NCI-H2196 treated with DMSO at 0.1 percent for 48 hours (cell line): Measurements from ENCODE around the gene RPL10.
"Not testable (repeated sequence)": the region's sequence is repeated elsewhere in the genome, so short reads cannot be mapped to it uniquely, and the experiment has no call there.

Source experiments
- DNase-seq: peaks from one replicate; lab custom pipeline; 2025; ENCODE audit not compliant: unreplicated experiment; lab: John Stamatoyannopoulos, UW

Gene RPL10

DNA sequence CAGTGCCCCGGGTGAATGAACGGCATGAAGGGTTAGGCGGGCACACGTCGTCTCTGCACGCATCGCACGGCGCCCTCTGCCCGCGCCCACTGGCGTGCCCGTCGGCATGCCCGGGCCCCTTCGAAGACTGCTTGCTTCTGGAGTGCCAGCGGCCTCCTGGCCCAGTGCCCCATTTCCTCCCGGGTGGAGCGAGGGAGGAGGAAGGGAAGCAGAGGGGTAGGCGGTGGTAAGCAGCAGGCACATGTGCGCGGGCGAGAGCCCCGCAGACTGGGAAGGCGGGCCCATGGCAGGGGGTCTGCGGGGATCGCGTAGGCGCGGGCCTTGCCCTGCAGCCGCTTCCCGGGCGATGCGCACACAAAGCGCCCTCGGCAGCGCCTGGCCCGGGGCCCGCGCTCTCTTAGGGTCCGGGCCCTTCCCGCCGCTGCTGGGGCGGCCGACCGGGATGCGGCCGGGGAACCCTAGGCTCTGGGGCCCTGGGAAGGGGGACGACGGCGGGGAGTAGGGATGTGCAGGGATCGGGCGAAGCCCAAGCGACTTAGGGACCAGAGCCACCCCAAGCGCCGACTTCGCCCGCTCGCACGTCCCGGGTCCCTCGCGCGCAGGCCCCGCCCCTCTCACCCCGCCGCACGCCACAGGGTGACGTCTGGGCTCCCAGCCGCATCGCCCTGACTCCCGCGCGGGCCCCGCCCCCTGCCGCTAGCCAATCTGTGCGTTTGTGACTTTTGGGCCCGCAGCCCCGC lies 19.9 kb upstream of the RPL10 start:
- peak; percentile 32 for DNase-seq

DNA sequence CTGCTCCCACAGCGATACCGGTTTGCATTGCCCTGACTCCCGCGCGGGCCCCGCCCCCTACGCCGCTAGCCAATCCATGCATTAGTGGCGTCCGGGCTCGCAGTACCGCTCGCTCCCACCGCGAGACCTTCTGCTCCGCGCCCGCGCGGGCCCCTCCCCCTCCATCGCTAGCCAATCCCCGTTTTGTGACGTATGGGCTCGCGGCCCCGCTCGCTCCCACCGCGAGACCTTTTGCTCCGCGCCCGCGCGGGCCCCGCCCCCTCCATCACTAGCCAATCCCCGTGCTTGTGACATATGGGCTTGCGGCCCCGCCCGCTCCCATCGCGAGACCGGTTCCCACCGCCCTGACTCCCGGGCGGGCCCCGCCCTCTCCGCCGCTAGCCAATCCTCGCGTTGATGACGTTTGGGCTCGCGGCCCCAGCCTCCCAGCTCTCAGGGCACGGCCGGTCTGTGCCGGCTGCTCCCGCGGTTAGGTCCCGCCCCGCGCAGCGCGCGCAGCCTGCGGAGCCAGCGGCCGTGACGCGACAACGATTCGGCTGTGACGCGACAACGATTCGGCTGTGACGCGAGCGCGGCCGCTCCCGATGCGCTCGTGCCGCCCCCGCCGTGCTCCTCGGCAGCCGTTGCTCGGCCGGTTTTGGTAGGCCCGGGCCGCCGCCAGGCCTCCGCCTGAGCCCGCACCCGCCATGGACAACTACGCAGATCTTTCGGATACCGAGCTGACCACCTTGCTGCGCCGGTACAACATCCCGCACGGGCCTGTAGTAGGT lies 19.2 kb upstream of the RPL10 start, which contains the start of gene EMD:
TSS of gene EMD (plus strand) at position 497 of the 770 bp plus-strand sequence. CDS start at position 687, 190 bp downstream.
- DNase-seq, result peak; percentile 96

DNA sequence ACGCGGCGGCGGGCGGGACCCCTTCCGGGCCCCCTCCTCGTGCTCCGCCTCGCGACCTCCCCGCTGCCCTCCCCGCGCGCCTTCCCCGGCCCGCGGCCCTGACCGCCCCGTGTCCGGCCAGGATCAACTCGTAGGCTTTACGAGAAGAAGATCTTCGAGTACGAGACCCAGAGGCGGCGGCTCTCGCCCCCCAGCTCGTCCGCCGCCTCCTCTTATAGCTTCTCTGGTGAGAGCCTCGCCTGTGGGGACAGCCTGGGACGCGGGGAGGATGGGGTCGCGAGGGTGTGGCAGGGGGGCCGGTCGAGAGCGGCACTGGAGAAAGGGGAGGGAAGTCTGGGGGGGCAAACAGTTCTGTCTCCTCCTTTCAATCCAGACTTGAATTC lies 18.6 kb upstream of the RPL10 start:
- no peak for DNase-seq

DNA sequence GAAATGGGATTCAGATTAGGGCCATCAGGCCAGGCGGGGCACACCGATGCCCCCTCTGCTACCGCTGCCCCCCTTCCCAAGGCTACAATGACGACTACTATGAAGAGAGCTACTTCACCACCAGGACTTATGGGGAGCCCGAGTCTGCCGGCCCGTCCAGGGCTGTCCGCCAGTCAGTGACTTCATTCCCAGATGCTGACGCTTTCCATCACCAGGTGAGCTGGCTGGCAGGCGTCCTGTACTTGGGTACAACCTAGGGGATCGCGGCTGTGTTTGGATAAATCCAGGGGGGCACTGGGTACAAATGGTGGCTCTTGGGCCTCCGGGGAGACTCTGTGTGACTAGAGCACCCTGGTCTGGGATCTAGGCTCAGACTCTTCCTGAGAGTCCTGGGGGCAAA lies 18.0 kb upstream of the RPL10 start:
- DNase-seq, result no peak

DNA sequence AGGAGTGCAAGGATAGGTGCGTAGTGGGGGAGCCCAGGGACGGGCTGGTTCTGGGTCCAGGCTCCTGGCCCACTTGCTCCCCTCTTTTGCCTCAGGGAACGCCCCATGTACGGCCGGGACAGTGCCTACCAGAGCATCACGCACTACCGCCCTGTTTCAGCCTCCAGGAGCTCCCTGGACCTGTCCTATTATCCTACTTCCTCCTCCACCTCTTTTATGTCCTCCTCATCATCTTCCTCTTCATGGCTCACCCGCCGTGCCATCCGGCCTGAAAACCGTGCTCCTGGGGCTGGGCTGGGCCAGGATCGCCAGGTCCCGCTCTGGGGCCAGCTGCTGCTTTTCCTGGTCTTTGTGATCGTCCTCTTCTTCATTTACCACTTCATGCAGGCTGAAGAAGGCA lies 17.4 kb upstream of the RPL10 start:
- DNase-seq, result no peak

DNA sequence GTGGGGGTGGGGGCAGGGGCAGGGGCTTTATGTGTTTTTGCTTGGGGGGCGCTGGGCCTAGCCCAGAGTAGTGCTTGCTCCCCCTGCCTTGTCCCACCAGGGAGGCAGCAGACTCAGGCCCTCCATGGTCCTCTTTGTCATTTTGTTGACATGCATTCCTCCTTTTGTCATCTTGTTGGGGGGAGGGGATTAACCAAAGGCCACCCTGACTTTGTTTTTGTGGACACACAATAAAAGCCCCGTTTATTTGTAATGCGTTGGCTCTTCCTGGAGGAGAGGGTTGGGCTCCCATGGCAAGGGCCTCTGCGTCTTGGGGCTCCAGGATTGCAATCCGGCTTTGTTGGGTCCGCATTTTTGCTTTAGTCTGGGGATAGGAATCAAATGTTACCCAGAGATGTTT lies 16.9 kb upstream of the RPL10 start:
- no peak for DNase-seq

DNA sequence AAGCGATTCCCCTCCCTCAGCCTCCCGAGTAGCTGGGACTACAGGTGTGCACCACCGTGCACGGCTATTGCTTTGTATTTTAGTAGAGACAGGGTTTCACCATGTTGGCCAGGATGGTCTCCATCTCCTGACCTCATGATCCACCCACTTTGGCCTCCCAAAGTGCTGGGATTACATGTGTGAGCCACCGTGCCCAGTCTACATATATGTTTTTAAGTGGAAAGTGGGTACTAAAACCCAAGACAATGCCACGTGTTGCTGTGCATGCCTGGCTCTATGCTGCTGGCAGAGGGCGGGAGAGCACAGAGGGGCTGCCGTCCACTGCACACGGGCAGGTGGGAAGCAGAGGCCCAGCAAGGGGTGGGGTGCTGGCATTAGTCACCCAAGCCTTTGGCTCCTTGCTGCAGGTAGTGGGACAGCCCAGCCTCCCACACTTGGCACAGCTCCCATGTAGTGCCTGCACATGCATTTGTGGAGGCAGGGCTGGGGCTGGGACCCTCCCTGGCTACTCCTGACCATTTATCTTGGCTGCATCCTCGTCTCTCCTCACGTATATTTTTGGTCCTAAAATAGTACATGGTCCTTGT lies 15.6 kb upstream of the RPL10 start:
- no peak for DNase-seq

DNA sequence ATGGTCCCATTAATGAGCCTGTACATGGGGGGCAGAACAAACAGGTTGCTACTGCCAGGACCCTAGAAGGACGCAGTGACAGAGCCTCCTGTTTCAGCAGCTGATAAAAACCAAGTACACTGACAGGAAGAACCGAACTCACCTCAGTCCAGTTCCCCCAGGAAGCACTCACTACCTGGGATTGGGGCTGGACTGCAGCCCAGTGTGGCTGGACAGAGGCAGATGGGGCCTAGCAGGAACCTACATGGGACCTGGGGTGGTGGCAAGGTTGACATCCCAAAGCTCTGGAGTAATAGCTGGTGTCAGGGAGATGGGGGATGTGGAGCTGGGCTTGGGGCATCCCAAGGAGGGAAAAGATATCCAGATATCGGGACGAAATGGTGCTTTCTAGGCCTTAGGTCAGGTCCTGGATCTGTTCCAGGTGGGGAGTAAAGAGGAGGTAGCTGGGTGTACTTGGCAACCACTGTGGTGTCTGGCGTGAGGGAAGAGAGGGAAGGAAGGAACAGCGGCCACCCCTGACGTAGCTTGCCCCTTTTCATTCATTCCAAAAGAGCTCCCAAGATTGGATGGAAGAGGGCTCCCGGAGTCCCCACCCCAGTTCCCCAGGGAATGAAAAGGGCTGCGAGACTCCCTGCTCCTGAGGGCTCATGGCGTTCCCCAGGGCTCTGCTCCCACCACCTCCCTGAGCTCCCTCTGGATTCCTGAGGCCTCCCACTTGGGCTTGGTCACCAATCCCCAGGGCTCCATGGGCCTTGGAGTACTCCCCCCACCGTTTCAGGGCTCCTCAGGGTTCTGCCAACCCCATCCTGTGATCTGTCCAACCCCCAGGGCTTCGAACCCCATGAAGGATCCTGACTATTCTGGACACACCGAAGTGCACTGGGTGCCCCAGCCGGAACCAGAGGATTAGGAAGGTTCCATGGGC lies 14.6 kb upstream of the RPL10 start:
- no peak for DNase-seq

DNA sequence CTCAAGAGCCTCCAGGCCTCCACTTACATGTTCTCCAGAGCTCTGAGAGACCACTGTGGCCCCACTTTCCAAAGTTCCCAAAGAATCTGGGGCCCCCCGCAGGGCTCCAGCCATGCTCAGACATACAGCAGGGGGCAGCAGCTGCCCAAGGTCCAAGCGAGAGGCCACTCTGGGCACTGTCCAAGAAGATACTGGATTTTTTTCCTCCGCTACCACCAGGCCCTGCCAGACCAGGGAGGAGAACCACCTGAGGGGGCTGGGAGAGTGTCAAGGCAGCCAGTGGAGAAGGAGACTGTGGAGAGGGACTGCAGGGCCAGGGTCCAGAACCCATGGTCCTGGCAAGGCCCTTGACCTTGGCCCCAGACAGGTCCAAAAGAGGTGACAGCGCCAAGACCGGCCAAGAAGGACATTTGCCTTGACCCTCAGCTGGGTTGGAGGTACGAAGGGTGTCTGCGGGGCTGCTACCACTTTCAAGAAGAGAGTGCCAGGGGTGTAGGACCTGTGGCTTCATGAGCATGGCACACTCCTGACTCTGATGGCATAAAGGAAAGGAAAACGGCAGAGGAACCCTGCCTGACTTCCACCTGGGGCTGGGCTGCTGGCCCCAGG lies 13.8 kb upstream of the RPL10 start:
- DNase-seq, result no peak

DNA sequence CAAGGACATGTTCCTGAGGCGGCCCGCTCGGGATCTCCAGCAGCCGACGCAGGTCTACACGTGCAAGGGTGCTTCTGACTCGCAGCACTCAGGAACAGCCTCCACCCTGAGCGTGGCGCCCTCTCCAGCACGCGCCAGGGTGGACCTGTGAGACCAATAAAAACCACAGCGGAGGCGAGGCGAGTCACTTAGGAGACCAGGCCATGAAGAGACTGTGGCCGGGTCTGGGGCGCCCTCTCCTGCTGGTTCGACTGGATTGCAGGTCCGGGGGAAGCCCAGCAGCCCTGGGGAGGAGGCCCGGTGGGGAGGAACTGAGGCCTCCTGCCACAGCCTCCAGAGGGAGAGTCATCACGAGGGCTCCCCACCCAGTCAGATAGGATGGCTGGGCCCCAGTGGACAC lies 10.1 kb upstream of the RPL10 start:
- DNase-seq, result not testable (repeated sequence)

DNA sequence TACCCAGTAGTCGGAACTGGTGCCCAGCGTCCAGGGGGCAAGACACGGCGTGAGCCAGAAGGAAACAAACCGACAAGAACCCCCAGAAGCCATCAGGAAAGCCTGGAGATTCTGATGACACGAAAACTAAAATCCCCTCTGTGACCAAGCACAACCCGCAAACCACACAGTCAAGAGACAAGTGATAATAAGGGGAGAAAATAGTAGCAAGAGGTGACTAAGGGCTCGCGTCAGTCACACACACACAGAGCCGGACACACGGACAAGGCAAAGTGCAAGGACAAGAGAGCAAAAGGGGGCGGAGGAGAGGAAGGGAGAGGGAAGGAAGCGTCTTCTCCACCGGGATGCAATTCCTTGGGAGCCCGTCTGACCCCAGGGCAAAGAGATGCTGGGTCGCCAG lies 9.5 kb upstream of the RPL10 start:
- not testable (repeated sequence) for DNase-seq

DNA sequence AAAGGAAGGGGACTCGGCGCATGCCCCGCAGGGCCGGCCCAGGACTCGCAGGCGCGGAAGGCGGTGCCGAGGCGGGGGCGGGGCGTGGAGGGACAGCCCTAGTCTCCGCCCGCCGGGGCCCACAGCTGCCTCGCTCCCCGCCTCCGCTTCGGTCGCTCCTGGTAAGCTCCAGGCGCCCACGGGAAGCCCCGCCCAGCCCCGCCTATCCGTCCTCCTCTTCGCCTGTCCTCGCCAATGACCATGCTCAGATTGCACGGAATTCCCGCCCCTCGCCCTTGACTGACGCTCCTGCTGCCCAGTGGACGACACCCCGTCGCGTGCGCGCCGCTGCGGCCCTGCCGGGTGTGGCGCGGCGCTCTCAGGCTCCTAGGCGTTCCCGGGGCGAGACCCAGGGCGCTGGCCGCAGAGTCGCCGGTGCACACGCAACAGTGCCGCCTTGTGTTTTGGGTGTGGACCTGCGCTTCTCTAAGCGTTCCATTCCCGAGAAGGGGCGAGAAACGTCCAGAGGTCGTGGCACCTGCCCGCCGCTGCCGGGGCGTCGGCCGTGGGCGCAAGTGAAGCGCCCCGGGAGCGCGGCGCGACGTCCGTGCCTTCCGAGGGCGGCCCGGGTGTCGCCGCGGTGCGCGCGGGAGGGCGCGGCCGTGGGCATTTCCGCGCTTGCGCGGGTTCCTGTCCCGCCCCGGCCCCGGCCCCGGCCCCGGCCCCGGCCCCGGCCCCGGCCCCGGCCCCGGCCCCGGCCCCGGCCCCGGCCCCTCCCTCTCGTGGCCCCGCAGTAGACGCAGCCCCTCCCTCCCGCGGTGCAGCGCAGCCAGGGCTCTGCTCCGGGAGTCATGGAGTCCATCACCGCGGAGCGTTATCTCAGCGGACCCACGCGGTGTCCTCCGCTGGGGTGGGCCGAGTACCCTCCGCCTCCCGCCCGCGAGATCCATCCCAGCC lies 8.1 kb upstream of the RPL10 start:
- DNase-seq, result not testable (repeated sequence)

DNA sequence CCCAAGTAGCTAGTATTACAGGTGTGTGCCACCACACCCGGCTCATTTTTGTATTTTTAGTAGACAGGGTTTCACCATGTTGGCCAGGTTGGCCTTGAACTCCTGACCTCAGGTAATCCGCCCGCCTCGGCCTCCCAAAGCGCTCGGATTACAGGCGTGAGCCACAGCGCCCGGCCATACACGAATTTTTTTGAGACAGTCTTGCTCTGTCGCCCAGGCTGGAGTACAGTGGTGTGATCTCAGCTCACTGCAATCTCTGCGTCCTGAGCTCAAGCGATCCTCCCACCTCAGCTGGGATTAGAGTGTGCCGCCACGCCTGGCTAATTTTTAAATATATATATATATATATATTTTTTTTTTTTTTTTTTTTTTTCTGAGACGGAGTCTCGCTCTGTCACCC lies 1.8 kb upstream of the RPL10 start:
- DNase-seq, result not testable (repeated sequence)

DNA sequence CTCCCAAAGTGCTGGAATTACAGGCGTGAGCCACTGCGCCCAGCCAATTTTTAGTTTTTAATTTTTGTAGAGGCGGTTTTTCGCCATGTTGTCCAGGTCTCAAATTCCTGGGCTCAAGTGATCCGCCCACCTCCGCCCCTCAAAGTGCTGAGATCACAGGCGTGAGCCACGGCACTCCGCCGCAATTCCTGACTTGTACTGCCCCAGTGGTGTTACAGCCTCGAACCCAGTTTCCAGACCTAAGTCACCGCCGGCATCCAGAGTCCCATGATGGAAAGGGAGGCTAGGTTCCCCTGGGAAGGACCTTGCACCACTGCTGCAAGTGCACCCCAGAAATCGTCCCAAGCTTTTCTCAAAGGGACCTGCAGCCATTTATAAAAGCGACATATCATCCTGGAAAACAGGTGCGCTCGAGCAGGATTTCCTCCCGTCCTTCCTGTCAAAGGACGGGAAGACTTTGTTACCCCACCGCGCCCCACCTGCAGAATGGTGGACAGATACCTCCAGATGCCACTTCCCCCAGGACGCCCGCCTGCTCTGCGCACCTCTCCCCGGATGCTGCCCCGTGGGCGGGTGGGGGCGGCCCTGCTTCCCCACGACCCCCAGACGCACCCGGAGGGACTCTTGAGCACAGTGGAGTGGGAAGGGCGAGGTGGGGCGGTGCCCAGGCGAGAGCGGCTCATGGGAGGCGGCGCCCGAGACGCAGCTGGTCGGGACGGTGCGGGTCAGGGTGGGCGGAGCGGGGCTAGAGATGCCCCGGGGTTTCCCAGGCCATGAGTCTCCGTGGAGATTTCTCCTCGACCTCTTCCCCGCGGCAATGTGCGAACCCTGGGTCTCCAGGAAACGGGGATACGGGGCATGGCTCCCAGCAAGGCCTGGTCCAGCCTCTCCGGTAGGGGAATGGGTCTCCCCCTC lies 947 bp upstream of the RPL10 start:
- peak; percentile 24 for DNase-seq

DNA sequence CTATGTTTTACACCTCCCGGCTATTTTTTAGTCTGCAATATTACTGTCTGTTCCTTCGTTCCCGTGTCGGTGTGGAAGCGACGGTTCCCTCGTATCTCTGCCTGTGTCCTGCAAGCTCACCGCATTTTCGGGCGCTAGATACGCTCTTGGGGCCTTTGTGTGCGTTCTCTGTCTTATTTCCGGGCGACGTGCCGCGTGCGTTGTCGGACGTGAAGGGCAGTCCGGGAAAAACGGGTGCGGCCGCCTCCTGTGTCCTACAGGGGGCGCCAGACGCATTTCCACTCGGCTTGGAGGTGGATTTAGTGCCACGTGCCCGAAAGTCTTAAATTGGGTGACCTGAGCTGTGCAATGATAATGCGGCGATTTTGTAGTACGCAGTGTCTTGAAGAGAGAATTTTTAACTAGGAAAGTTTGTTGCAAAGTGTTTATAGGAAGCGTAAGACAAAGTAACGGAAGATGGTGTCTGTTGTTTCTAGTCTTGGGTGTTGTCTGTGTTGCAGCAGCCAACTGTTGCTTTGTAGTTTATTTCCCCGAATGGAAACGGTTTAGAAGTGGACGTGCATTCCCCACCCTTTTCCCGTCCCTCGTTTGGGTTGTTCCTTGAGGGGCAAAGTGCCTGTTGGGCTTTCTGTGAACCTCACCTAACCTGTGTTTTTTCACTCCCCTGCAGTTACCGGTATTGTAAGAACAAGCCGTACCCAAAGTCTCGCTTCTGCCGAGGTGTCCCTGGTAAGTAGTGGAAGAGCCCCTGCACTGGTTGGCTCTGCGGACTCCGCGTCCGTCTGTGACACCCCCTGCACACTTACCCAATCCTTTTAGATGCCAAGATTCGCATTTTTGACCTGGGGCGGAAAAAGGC lies 720 bp downstream of the RPL10 start:
- peak; percentile 44 for DNase-seq

DNA sequence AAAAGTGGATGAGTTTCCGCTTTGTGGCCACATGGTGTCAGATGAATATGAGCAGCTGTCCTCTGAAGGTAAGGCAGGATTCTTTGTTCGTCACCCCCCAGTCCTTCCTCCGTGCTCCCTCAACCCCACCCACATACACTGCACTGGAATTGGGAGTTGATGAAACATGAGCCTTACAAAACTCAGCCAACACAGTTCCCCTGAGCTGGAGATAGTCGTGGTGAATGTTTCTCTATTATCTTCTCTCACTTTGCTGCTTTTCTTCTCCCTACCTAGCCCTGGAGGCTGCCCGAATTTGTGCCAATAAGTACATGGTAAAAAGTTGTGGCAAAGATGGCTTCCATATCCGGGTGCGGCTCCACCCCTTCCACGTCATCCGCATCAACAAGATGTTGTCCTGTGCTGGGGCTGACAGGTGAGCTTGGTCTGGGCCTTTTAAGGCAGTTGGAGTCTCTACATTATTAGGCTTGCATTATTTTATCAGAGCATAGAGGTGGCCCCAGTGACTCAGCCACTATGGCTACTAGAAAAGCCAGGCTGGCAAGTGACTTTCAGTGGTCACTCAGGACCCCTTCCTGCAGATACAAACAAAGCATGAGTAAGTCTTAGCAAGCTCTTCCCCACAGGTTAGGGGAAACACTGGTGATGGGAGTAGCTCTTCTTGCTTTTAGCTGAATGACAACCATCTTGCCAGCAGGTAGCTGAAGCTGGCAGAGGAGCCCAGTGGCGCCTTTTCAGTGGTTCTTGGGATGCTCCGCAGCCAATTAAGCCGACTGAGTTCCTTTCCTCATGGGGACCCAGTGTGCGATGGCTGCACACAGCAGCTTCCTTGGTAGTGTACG lies 1.6 kb downstream of the RPL10 start:
- no peak for DNase-seq
